GM21360 (cell line): ENCODE measurements around the gene TENM4.

Experiments
- ATAC-seq: cut with Tn5 transposase; IDR thresholded peaks from one replicate; pipeline ENCODE4 v1.9.1; 2021; ENCODE audit warnings: mild to moderate bottlenecking, moderate library complexity; ENCODE audit not compliant: unreplicated experiment

Gene TENM4

DNA sequence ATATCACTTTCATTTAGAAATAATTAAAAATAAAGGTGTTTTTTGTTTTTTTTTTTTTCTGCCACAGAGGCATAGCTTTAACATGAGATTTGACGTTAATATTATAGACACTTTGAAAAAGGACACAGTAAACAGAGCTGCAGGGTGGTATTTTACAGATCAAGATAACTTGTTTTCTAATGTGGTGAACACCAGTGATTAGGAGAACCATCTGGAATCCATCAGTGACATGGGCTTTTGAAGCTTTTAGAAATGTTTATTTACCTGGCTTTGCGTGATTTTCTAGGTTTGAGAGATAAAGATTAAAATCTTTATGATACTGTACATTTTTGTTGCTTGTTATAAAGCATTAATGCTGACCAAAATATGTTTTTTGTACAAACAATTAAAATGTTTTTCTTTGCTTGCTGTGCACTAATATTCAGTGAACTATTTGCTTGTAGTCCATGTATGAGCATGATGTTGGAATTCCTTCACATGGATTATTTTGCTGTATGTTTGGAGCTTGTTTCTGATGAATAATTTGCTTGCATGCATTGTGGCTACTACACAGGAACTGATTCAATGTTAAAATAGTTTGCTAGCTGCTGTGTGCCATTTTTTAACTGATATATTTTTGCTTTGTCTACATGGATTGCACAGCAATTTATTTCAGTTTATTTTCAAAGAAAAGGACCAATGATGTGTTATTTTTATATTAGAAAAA lies 514.0 kb downstream of the TENM4 start:
- ATAC-seq = no peak

DNA sequence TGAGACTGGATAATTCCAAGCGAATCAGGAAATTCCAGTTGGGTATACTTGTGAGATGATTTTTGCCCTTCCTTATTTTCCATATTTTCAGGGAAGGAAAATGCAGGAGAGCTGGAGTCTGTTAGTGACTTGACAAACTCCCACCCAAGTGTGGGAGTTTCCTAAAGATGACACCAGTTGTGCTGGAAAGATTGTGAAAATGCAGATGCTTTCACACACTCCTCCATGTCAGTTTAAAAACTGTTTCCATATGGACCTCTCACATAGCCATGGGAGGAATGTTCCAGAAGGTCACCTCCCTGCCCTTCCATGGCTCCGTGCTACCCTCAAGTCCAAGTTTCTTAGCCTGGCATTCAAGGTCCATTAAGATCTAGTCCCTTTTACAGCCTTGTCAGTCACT lies 515.4 kb downstream of the TENM4 start:
- no peak for ATAC-seq

DNA sequence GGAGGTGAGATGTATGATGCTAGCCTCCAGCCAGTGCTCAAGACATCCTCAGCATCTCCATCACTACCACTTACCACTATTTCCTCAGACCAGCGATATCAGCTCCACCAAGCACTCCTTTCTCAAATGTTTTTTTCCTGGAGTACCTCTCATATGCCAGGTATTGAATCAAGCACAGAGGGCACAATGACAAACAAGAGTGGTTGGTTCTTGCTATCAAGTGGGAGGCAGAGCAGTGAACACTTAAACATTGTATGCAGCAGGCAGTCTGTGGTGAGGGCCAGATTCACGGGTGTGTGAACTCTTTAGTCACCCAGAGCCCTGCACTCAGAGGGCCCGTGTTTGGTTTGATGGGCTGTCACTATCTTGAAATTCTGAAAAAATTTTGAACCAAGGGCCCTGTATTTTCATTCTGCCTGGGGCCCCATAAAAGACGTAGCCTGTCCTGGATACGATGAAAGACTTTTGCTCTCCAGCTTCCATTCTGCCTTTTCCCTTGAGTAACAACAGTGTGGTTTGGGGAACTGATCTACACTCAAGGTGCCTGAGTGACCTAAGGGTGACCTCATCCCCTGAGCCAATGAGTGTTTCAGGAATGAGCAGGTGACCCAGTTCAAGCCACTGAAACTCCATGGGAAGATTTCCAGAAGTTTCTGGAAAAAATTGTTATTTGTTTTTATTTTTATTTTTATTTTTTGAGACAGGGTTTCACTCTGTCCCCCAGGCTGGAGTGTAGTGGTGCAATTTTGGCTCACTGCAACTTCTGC lies 517.8 kb downstream of the TENM4 start:
- no peak for ATAC-seq

DNA sequence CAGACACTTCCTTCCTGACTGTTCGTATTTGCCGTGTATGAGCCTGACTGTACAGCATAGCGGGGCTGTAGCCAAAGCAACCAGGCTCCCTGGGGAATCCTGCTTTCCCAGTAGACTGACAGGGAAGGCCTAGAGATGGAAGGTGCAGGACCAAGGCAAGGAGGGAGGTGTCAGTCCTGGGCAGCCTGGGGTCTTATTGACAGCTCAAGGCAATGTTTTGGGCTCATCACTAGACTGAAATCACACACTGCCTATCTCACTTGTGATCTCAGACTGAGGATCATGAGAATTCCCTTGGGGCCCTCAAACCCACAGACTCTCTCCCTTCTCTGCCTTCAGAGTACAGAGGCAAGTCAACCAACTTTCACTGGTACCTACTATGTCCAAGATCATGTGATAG lies 519.3 kb downstream of the TENM4 start:
- no peak for ATAC-seq

DNA sequence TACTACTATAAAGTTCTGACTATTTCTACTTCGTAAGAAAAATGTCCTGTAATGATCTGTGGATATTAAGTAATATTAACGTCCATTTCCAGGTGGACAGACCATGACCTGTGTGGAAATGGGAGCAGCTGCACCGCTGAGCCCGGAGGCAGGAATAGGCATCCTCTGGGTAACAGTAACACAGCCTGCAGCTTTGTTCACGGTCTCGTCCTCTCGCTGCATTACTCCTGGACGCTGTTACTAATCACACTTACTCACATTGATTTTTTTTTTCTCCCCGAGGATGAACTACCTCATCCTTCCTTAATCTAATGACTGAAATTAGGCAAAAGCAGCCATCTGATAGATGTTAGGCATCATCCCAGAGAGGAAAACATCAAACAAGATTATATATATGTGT lies 520.5 kb downstream of the TENM4 start:
- no peak for ATAC-seq

DNA sequence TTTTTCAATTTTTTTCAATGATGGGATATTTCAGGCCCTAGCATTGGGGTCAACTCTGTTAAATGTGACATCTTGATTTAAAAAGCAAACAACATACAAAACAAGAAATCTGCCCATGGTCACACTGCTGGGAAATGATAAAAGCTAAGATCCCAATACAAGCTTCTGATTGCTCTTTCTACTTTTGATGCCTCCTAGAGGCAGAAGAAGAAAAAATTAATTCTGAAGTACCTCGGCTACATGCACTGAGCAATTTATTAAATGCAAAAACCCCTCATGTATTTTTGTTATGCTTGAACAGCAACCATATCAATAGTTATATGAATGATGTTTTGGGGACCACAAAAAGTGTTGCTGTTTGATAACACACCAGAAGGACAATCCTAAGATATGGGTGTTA lies 524.1 kb downstream of the TENM4 start:
- ATAC-seq = no peak

DNA sequence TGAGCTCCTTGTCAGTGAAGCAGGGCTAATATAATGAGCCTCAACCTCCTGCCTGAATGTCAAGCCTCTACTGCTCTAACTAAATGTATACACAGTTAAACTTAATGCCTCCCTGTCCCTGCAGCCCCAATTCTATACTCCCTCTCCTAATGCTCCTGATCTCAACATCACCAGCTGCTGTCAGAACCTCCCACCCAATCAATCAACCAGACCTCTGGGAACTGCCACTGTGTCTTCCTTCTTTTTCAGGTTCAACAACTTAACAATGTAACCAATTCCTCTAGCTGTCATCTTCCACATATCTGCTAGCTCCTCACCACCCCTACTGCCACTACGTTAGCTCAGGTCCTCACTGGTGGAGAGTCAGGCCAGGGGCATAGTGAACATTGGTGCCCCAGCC lies 526.3 kb downstream of the TENM4 start:
- ATAC-seq = no peak

DNA sequence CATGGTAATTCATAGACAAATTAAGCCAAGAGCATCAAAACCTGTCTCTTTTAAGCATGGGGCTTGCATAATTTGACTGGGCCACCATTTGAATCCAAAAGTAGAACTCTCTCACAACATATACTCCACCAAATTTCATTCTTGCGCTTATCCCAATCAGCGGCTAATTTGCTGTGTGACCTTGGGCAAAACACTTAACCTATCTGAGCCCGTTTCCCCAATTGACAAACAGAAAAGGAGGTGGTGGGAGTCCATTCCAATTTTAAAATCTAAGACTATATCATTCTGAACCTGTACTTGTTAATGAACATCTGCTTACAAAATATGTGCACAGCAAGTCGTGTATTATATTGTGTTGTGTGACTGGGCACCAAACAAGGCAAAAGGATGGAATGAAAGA lies 528.1 kb downstream of the TENM4 start:
- ATAC-seq = no peak

DNA sequence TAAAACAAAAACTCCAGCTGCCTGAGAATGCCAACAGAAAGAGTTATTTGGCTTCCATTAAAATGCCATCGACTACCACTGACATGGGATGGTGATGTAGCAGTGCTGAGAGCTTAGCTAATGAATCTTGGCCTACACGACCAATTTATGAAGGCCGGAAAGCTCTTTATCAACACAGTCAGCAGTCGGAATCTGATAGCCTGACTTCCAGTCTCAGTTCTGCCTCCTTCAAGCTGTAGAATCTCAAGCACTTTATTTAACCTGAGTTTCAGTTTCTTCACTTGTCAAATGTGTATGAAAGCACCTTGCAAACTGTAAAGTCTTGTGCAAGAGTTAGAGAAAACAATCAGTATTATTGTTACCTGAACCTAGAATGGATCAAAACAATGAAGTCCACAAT lies 530.5 kb downstream of the TENM4 start:
- ATAC-seq = no peak

DNA sequence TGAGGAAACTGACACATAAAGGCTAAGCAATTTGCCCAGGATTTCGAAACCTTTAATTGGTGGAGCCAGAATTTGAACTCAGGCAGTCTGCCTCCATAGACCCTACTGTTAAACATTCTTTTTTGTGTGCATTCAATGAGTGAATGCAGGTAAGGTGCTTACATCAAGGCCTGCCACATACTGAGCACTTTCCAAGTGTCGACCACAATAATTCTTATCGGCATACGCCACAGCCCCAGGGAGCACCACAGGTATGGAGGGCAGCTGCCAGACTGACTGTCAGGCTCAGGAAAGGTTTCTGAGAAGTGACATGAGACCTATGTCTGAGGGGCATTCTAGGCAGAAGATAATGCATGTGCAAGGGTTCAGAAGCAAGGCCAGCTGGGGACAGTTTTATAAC lies 531.4 kb downstream of the TENM4 start:
- no peak for ATAC-seq

DNA sequence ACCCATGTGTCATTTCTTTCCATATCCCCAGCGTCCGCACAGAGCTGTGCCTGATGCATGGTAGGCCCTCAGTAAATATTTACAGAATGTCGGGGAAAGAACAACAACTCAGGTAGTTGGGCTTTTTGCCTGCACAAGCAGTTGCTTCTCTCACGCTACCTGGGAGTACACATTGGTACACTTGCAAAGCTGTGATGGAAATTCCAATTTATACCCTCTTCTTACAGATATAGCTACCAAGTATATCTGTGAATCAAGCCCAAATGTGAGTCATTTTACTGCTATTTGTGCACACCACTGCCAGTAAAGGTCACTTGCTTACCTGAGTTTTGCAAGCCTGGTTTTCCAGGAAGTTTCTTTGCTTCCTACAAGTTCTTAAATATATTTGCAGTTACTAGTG lies 533.2 kb downstream of the TENM4 start:
- no peak for ATAC-seq

DNA sequence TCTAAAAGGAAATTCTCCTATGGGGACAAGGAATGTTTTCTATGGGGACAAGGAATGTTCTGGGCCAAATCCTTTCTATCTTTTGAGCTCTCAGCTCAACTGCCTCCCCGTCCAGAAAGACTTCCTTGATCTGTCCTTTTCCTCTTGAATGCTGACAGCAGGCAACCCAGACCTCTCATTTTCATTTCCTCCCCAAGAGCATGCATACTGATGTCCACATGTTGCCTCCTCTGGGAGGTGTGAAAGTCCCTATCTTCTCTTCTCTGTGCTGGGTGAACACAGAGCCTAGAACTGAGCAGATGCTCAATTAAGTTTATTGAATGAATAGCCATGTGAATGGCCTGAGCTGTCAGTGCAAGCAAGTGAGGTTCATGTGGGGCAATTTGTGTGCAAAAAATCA lies 534.3 kb downstream of the TENM4 start:
- ATAC-seq = no peak

DNA sequence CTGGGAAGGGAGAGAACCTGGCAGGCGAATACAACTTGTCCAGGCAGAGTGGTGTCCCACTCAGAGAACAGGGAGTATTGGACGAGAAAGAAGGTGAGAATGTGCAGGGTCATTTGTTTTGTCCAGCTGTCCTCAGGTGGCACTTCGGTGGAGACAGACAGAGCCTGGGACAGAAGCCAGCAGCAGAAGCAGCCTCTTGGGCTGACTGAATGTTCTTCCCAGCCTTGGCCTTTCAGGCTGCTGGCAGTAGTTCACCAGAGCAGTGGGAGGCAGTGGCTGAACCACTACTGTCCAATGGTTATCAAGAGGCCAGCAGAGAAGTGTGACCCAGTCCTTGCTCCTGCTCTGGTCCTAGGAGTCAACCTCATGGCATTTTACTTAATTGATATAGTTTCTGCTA lies 535.1 kb downstream of the TENM4 start:
- no peak for ATAC-seq

DNA sequence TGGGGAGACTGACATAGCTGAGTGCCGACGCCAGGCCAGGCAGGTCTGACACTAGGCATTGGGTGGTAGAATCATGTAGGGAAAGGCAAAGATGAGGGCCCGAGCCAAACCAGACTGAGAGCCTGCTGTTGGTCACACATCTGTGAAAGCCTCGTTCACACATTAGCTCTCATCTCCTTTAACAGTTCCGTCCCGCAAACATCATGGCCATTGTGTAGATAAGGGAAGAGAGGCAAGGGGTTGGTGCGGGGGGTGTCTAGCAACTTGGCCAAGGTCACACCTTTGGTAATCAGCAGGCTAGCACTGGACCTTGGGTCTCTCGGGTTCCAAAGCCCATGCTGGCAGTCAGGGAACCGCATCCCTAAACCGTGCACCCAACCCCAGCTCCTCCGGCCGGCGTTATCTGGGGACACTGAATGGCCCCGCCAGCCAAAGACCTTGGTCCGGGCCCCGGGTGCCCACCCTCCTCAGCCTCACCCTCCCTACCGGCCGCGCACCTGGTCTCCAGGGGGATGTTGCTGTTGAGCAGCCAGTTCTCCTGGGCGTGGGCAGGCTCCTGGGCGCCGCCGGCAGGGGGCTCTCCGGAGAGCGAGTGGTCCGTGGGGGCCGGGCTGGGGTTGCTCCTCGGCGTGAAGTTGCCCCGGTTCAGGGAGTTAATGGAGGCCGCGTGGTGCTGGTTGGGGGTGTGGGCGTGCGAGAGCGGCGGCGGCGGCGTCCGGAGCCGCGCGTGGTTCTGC lies 537.9 kb downstream of the TENM4 start:
- ATAC-seq = no peak

DNA sequence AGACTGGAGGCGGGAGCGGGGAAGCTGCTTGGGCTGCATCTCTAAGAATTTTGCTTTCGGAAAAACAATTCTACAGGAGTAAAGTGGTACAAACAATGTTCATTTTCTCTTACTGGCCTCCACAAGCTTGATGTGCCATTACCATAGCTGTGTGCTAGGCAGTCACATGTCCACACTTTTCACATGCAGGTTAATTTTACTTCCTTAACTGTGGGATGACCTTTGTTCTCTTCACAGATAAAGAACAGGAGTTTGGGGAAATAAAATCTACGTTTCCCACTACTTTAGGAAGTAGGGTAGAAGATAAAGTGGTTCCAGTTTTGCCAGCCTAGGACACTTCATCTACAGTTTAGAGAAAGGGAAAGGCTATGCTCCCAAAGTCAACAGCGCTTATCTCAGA lies 539.0 kb downstream of the TENM4 start:
- no peak for ATAC-seq

DNA sequence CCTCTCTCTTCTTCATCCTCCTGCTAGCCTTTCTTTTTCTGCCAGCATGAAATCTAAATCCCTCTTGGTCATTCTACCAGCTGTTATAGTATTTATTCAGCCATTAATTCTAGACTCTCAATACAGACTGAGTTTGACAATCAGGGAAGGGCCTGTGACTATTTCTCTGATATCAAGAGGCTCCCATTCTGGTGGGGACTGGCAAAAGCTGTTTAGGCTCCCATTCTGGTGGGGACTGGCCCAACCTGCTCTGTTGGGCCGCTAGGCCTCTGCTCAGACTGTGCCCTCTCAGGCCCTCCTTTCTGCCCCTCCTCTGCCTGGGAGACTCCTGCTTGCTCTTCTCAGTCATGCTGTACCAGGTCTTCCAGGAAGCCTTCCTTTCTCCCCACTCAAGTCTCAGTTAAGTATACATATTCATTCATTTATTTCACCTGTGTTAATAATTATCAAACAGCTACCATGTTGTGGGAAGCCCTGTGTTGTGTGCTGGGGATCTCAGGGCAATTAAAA lies 542.5 kb downstream of the TENM4 start:
- no peak for ATAC-seq

DNA sequence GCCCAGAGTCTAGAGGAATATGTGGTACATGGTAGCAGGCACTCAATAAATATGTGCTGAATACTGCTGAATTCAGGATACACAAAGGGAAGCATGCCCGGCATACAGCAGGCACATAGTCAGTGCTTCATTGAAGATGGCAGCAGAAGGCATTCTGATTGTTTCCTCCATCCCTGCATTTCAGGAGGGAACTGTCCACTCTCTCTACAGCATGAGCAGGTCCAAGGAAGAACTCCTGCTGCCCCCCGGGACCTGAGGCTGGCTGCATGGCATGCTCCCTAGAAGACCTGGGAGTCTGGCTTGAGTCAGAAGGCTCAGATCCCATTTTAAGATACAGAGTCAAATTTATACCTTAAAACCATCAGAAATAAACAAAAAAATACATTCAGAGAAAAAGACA lies 546.8 kb downstream of the TENM4 start:
- ATAC-seq = no peak

DNA sequence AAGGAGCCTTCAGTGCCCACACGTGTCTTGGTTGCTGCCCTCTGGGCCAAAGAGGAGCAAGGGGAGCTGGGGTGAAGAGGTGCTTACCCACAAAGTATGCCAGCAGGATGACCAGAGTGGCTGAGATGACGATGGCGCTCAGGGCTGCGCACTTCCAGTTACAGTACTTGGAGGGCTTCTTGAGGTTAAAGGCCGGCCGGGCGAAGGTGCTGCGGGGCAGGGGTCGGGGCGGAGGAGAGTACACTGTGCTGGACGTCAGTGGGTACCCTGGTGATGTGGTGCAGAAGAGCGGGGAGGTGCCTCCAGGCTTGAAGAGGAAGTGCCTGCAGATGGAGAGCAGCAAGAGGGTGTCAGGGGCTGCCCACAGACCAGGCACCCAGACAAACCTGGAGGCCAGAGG lies 551.1 kb downstream of the TENM4 start:
- no peak for ATAC-seq

DNA sequence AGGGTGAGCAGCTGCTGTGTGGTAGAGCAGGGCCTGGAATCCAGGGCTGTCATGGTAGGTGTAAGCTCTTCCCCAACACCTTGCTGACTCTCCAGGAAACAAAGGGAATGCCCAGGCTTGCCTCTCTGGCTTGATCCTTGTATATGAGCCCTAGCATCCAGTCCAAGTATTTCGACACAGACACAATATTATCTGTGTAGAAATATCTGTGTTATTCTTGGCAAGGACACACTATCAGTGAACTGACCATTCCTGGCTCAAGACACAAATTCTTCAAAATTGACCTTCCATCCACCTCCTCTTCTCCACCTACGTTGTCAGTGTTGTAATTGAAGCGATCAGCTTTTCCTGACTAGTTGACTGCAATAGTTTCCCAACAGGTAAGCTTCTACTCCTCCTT lies 554.2 kb downstream of the TENM4 start:
- no peak for ATAC-seq

DNA sequence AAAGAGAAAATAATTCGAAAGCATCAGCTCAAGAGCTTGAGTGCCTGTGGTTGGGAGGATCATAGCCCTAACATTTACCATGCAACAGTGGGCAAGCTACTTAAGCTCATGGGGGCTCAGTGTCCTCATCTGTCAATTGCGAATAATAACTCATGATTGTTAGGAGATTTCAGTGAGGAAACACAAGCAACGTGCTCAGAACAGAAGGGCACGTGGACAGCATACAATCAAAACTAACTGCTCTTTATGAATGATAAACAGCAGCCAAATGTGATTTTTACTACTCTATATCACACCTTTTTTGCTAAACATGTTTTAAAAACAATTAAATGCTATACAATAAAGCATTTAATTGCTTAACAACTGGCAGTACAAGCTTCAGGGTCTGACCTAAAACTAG lies 556.1 kb downstream of the TENM4 start:
- ATAC-seq = no peak

DNA sequence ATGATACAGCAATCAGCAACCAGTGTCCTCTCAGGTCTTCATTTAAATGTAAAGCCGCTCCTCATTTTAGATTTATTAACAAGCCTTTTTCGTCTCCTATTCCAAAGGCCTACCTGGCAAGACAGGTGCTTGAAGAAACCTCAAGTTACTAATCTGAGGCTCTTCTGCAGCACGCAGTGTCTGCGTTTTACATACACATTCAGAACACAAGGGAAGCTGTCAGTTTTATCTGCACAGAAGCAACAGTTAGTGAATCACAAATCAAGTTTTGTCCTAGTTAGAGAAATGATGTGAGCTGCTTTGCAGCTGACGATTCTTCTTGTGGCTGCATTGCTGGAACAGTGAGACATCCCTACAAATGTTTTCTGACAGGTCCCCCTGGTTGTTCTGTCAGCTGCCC lies 557.3 kb downstream of the TENM4 start:
- ATAC-seq = no peak
